ENCODE results near the gene PRR35.

PRR35 gene

DNA sequence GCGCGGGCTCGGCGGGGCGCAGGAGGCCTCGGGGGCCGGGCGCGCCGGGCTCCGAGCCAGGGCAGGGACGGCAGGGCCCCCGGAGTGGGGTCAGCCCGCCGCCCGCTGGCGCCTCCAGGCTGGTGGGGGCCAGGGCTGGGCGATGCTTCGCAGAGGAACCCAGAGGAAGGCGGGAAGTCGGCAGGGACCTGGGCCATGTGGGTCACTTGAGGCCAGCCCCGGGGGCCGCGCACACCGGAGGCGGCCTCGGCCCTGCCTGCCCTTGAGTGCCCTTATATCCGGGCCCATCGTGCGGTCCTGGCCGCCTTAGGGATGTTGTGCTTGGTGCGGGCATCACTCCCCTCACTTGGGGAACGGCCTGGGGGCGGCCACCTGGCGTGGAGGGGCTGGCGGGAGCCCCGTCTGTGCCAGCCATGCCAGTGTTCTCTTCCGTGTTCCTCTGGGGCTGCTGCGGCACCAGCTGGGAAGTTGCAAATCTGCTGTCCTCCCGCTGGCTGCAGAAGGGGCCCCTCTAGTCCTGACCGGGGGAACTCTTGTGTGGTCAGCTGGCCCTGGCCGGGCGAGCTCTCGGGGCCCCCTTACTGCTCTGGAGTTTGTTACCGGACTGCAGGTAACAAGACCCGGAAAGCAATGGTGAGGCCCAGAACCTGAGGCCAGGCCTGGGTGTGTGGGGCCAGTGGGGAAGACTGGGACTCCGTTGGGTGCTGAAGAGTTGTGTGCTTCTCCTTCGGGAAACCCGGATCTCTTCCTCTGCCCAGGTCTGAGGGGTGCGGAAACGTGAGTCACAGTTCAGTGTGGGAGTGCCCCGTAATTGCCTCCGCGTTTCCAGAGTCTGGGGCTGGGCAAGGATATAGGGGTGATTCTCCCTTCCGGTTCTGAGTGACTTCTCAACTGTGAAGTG, 31.8 kb upstream of the PRR35 start:
- DNase-seq (ENCODE audit: low spot score) = no peak

DNA sequence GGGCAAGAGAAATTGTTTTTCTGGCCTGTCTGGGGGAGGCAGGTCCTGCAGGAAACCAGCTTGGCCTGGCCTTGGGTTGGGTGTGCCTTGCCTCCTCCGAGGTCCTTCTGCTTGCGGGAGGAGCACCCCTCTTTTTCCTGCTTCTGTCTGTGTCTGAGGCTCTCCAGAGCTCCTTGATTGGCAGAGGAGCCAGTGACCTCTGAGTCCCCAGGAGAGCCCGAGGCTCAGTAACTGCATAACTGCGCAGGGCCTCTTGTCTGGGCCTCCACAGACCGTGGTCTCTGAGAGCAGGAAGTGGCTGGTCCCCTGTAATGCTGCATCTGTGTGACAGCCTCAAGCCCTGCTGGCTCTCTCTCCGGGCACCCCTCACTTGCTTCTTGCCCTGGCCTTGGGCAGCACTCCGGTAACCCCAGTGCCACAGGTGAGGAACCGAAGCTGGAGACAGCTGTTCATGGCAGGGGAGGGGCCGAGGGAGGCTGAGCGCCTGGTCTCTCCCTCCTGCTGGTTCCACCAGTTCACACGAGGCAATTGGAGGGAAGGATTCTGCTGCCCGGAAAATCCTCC, 31.1 kb upstream of the PRR35 start:
- DNase-seq (ENCODE audit: low spot score) = no peak

DNA sequence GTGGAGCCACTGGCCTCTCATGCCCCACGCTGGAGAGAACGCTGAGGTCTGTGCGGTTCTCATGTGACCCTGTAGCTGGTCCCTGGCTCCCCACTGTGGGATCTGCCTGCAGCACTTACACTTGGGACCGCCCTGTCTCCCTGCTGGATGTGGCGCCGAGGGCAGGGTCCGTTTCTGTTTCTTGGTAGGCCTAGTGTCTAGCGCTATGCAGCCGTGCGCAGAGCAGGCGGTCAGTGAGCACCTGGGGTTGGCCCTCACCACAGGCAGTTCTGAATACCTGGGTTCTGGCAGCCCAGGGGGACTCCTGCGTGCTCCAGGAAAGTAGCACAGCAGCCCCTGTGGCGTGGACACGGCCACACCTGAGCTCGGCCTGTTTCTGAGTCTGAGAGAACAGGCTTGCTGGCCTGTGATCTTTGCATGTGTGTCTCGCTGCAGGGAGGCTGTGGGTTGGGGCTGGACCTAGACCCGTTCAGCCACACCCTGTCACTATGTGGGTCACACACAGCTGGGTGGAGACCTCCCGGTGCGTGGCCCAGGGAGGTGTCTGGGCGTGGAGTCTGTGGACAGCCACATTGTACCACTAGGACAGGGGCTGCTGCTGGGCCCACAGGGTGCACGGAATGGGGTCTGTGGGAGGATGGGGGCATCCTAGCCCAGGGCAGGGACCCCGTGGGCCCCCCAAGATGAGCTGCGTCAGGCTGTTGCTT, 29.9 kb upstream of the PRR35 start:
- DNase-seq (ENCODE audit: low spot score) = no peak

DNA sequence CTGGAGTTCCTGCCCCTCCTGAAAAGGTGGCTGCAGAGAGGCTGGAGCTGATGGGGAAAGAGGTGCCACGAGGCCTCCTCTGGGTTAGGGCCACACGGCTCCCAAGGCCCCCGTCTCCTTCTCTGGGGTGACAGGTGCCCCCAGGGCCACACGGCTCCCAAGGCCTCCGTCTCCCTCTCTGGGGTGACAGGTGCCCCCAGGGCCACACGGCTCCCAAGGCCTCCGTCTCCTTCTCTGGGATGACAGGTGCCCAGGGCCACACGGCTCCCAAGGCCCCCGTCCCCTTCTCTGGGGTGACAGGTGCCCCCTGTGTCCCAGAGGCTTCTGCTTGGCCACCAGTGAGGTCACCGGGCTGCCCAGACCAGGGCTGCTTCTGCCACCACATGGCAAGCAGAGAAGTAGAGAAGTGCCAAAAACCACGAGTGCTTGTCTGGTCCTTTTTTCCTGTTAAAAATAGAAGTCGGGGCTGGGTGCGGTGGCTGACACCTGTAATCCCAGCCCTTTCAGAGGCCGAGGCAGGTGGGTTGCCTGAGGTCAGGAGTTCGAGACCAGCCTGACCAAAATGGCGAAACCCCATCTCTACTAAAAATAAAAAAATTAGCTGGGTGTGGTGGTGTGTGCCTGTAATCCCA, 28.6 kb upstream of the PRR35 start:
- DNase-seq (ENCODE audit: low spot score) = no peak

GRCh38 chr16:533391-534123, 26.6 kb upstream of the PRR35 start:
- DNase-seq (ENCODE audit: low spot score) = no peak

DNA sequence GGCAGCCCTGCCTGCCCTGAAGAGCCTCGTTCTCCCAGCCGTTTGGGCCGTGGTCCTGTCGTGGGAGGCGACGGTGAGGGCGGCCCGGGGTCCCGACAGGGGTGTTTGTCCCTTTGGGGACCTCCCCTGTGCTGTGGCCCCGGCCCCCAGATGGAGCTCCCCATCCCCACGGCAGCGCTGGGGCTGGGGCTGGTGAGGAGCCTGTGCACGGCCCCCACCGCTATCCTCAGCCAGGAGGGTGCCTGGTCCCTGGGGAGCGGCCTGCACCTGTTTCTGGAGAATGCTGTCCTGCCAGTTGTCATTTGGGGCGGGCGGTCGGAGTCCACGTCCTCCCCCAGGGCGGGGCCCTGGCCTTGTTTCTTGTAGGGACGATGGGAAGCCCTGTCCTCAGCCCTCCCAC, 26.1 kb upstream of the PRR35 start:
- DNase-seq (ENCODE audit: low spot score) = no peak

GRCh38 chr16:534856-535445, 25.2 kb upstream of the PRR35 start:
- DNase-seq (ENCODE audit: low spot score) = no peak

GRCh38 chr16:535446-536405, 24.5 kb upstream of the PRR35 start:
- DNase-seq (ENCODE audit: low spot score) = no peak

DNA sequence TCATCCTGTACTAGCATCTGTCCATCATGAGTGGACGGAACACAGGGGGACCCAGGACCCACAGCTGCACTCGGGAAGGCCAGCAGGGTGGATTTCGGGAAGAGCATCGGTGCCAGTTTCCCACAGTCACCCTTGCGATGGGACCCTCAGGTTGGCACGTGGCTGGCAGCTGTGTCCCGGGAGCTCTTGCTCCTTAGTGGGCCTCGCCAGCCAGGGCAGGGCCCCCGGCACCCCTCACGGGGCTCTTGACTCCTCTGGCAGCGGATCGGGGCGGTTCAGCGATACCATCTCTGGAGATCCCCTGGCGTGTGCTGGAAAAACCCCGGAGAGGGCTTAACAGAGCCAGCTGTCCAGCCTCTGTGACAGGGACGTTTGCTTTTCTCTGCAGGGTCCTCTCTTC, 23.4 kb upstream of the PRR35 start:
- DNase-seq (ENCODE audit: low spot score) = no peak

- DNase-seq (ENCODE audit: low spot score) = no peak
Observed at GRCh38 chr16:537415-538335, 22.5 kb upstream of the PRR35 start.

DNA sequence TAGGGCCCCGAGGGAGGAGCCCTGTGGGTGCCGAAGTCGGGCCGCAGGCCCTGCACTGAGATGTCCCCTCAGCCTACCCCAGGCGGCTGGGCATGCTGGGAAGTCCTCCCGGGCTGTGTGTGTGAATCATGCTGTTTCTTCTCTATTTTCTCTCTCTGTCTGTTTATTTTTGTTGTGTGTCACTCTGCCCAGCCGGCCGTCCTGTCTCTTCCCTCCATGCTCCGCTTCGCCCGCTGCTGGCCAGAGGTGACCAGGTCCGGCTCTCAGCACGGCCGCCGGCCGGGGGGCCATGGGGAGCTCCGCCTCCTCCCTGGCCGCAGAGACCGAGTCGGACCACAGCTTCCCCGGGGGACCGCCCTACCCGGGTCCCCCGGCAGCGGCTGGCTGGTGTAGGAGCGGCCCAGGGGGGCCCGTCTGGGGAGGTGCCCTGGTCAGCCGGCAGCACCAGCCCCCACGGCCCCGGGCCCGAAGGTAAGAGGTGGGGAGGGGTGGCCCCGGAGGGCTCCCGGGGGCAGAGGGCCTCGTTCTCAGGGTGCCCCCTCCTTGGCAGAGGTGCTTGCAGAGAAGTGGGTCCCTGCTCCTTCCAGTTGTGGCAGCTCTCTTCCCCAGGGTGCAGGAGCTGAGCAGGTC, 20.2 kb upstream of the PRR35 start:
- no peak for DNase-seq (ENCODE audit: low spot score)

GRCh38 chr16:540645-541340, 19.4 kb upstream of the PRR35 start:
- no peak for DNase-seq (ENCODE audit: low spot score)

DNA sequence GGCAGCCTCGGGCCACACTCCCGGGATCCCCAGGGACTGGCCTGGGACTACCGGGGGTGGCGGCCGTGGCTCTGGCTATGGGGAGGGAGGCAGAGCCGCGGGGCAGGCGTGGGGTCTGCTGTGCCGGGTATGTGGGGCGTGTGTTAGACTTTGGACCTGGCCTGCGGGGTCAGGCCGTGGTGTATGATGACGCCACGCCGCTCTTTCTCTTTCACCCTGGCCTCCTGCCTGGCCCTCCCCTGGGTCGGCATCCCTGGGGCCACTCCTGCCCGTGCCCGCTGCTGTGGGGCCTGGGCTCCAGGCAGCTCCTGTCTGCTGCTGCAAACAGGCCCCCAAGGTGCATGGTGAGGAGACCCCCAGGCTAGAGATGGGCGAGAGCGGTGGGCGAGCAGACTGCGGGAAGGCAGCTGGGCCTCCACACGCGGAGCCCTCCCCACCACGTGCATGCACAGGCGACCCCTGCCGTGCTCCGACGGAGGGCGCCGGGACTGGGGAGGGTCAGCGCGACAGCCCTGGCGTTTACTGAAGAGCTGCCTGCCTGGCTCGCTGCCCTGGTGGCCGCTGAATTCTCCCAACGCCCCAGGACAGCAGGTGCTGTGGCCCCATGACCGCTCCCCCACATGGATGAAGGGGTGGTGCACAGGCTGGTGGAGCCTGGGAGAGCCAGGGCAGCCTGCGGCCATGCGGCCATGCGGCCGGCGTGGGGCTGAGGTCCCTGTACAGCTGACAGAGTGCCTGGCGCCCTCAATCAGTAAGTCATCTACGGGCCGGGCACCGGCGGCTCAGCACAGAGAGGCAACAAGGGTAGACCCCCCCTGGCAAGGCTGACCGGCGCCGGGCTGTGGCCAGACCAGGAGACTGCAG, 16.7 kb upstream of the PRR35 start:
- DNase-seq (ENCODE audit: low spot score) = no peak

DNA sequence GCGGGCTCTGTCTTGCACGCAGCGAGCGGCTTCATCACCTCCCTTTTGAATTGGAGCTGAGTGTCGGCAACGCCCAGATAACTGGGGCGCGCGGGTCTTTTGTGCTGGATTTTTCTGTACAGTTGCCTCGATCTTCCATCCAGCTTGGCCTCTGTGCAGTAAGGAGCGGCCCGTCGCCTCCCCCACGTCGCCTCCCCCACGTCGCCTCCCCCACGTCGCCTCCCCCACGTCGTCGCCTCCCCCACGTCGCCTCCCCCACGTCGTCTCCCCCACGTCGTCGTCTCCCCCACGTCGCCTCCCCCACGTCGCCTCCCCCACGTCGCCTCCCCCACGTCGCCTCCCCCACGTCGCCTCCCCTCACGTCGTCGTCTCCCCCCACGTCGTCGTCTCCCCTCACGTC, 15.7 kb upstream of the PRR35 start:
- DNase-seq (ENCODE audit: low spot score) = no peak

- no peak for DNase-seq (ENCODE audit: low spot score)
Observed at GRCh38 chr16:546909-547770, 13.1 kb upstream of the PRR35 start.

DNA sequence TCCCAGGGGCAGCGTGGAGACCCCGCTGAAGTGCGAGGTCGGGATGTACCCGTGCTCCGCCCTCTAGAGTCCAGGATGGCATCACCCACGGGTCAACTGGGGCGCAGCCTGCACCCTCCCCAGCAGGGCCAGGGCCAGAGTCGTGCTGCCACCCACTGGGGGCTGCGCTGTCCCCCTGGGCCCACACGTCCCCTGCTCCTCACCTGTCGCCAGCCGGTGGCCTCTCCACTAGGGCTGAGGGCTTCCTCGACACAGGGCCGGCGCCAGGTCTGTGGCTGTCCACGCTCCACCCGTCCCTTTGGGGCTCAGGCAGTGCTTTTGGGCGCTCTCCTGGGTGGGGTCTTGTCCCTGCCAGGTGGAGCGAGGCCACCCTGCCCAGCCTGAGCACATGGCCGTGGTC, 11.6 kb upstream of the PRR35 start:
- no peak for DNase-seq (ENCODE audit: low spot score)

Data from germinal center (tissue), 1 donor.